Dermis blood vessel endothelial cell (primary cell): Measurements from ENCODE around the gene ATP5MG. TPM values are rescaled to one million over a fixed set of nuclear protein-coding genes. Genes with fewer than 3 reads are reported as not detected.

Source experiments
- DNase-seq: peaks from one replicate; pipeline ENCODE4 v3.0.0; 2010
- total RNA-seq: library from RNA; depleted of rRNA; stranded (reverse); fragments of >200 nt; gene quantifications from 2 replicates; pipeline ENCODE4 v1.2.3, GENCODE V29; 2014

The ATP5MG gene
- total RNA-seq, 1 donor from 2014 or later = 58.9 TPM

GRCh38 chr11:118442908-118443589 is 41.6 kb downstream of the ATP5MG start:
- DNase-seq = no peak

DNA sequence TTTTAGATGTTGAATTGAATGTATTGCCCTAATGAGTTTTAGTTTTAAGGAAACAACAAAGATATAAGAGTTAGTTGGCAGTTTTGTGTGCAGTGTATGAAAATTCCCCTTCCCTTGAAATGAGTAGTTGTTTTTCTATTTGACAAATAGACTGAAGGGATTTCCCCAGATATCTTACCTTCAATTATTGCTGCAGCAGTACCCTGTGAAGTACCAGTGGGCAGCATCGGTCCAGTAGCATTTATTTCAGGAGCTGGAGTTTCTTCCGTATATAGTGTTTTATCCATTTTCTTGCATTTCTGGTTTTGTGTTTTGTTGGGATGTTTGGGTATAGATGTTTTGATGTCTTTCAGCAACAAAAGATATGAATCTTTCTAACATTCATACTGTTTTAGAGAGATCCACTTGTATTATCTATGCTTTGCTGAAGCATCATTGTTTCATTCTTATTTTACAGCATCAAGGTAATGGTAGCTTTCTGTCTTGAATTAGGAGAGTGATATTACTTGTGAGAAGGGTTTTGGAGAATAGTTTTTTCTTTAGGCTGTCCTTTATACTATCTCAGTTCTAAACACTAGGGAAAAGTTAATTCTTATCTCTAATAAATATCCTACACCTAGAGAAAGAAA is 42.3 kb downstream of the ATP5MG start:
- DNase-seq = no peak

DNA sequence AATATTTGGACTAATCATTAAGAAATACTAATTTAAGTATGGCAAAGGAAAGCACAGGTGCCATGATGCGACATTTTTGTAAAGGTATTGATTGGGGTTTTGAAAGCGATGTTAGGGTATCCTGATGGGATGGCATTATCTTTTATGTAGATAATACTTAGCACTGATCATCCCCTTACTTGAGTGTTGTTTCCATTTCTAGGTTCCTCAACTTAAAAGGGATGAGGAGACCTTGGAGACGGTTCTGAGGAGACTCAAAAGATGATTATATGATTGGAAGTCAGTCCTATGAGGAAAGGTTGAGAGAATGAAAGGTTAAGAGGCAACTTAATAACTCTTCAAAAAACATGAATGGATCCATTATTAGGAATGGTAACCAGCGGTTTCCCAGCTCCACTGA is 46.0 kb downstream of the ATP5MG start:
- DNase-seq = no peak

- no peak for DNase-seq
Observed at GRCh38 chr11:118448294-118448693, 46.9 kb downstream of the ATP5MG start.

- DNase-seq = no peak
Observed at GRCh38 chr11:118449316-118449918, 48.0 kb downstream of the ATP5MG start.

DNA sequence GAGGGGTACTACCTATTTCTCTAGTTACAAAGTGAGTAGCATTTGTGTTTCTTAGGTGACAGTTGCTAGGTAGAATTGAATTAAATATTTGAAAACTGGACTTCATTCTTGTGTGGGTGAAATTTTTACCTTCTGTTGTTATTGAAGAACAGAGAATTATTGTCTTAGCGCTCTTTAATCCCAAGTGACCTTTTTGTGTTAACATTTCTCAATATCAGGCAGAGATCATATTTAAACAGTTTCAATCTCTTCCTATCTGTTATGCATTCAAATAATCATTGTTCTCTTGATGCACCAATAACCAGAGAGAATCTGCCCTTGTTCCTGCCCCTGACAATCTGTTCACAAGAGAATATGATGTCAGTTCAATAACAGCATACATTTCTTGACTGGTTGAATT is 49.0 kb downstream of the ATP5MG start:
- no peak for DNase-seq

Other genes starting within 250 kb of the ATP5MG start
- gene SCN4B, start 248.8 kb upstream of the ATP5MG start, total RNA-seq = 0.09 TPM in 1 of 2 replicates, not detected in the other
- under 0.01 TPM in 1 of 2 replicates, not detected in the other for gene SCN2B, start 225.0 kb upstream of the ATP5MG start, total RNA-seq
- gene JAML, start 176.6 kb upstream of the ATP5MG start, total RNA-seq = under 0.01 TPM in 1 of 2 replicates, not detected in the other
- 7.3 and 8.7 TPM in 2 replicates for gene MPZL3, start 149.2 kb upstream of the ATP5MG start, total RNA-seq
- 73.5 and 98.5 TPM in 2 replicates for gene MPZL2, start 137.3 kb upstream of the ATP5MG start, total RNA-seq
- not detected in 2 replicates for gene CD3E, start 96.9 kb upstream of the ATP5MG start, total RNA-seq
- not detected in 2 replicates for gene CD3D, start 58.9 kb upstream of the ATP5MG start, total RNA-seq
- not detected in 2 replicates for gene CD3G, start 57.3 kb upstream of the ATP5MG start, total RNA-seq
- 32.5 and 43.3 TPM in 2 replicates for gene UBE4A, start 42.0 kb upstream of the ATP5MG start, total RNA-seq
- gene KMT2A, start 34.9 kb downstream of the ATP5MG start, total RNA-seq = 34.4 and 49.6 TPM in 2 replicates
- 2.5 and 3.2 TPM in 2 replicates for gene TTC36, start 125.9 kb downstream of the ATP5MG start, total RNA-seq
- gene TMEM25, start 129.6 kb downstream of the ATP5MG start, total RNA-seq = 29.6 and 36.1 TPM in 2 replicates
- 18.7 and 23.3 TPM in 2 replicates for gene IFT46, start 164.3 kb downstream of the ATP5MG start, total RNA-seq
- gene ARCN1, start 170.8 kb downstream of the ATP5MG start, total RNA-seq = 102 and 180 TPM in 2 replicates
- gene PHLDB1, start 206.0 kb downstream of the ATP5MG start, total RNA-seq = 38.8 and 47.8 TPM in 2 replicates